Measurements from ENCODE around the gene SBF1. TPM values are rescaled to one million over a fixed set of nuclear protein-coding genes. Genes with fewer than 3 reads are reported as not detected.

Gene SBF1
- polyA plus RNA-seq, 1 of the 3 experiments (the other 2 are of a cell fraction) = 29.1 TPM

DNA sequence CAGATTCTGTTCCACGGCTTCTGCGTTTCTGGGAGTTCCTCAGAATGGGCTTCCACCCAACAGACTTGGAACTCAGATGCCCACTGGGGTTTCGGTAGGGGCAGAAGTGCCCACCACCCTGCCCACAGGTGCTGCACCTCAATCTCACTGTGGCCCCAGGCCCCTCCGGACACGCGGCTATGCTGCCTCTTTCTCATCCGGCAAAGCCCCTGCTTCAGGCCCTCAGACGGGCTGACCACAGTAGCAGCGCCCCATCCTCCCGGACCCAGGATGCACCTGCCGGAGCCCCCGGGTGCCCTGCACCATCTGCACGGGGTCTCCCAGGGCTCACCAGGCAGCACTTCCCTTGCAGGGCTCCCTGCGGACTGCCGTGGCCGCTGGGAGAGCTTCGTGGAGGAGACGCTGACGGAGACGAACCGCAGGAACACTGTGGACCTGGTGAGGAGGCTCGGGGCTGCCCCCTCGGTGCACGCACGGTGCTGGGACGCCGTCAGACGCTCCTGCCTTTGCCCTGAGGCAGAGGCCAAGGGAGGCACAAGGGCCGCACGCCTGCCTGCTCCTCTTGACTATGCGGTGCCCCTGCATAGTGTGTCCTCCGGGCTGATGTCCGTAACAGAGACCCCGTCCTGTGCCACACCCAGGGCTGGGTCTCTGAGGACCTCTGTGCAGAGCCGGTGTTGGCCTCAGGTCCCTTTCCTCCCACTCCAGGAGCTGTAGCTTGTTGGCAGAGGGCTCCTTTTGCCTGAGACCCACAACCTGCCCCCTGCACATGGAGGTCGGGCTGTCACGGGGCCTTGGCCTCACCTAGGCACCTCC lies 38.6 kb downstream of the SBF1 start:
- no peak overlapping the region for H2AFZ ChIP-seq (ENCODE audit: low read depth)
- 93% methylated on average over 15 of the region's 37 CpGs for WGBS (ENCODE audit: low lambda C conversion rate)
- ChIA-PET CTCF (no interaction called here), POLR2A (no interaction called here)
- no peak overlapping the region for H3K4me2 ChIP-seq
- H3F3A ChIP-seq (replicated peaks; ENCODE audit: insufficient read depth) = no peaks in the 10 kb centered on the region
- H3K9ac ChIP-seq = no peak overlapping the region
- no peak for TF ChIP-seq CHD2 (IDR thresholded peaks at IDR 0.05; ENCODE audit: low read length, partially characterized antibody)
- TF ChIP-seq CTCF (IDR thresholded peaks at IDR 0.05) = no peak
- no peak overlapping the region for H3K27ac ChIP-seq (ENCODE audit: low read depth in 2 of 2, low read length in 1 of 2)
- H3K9me2 ChIP-seq = no peaks in the 10 kb centered on the region
- H3K9me3 ChIP-seq = no peaks in the 10 kb centered on the region
- H4K20me1 ChIP-seq (ENCODE audit: insufficient read depth) = no peaks in the 10 kb centered on the region
- peaks cover 0 to 65% of the 10 kb centered on the region in 2 experiments for H3K36me3 ChIP-seq (replicated peaks in 1 of 2; ENCODE audit: control insufficient read depth in 1 of 2, insufficient read depth in 2 of 2, low read length in 1 of 2)
- DNase-seq = no peak
- H3K79me2 ChIP-seq (ENCODE audit: insufficient read depth) = no peaks in the 10 kb centered on the region
- H3K4me3 ChIP-seq (ENCODE audit: low read depth in 2 of 2, low read length in 1 of 2) = no peak overlapping the region
- H3K27me3 ChIP-seq (ENCODE audit: insufficient read depth) = no peaks in the 10 kb centered on the region
- no peaks in the 10 kb centered on the region for H3K4me1 ChIP-seq (ENCODE audit: control insufficient read depth in 1 of 2, insufficient read depth in 2 of 2, low read depth in 1 of 2, low read length in 1 of 2)

GRCh38 chr22:50435291-50436014 lies 39.4 kb downstream of the SBF1 start:
- POLR2A ChIA-PET = no interaction called here
- no peak for TF ChIP-seq YY1 (IDR thresholded peaks at IDR 0.05; ENCODE audit: low read depth)
- TF ChIP-seq RXRA (IDR thresholded peaks at IDR 0.05; ENCODE audit: borderline replicate concordance, low read depth) = no peak
- no peak for TF ChIP-seq MEF2A (IDR thresholded peaks at IDR 0.05; ENCODE audit: borderline replicate concordance, low read depth)
- TF ChIP-seq IRF3 (IDR thresholded peaks at IDR 0.05; ENCODE audit: low read depth, low read length) = no peak
- no peak for TF ChIP-seq EZH2phosphoT487 (IDR thresholded peaks at IDR 0.05; ENCODE audit: borderline replicate concordance, low read depth)
- TF ChIP-seq, protein P1, sequence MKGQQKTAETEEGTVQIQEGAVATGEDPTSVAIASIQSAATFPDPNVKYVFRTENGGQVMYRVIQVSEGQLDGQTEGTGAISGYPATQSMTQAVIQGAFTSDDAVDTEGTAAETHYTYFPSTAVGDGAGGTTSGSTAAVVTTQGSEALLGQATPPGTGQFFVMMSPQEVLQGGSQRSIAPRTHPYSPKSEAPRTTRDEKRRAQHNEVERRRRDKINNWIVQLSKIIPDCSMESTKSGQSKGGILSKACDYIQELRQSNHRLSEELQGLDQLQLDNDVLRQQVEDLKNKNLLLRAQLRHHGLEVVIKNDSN (IDR thresholded peaks at IDR 0.05; ENCODE audit: borderline replicate concordance, low read depth) = no peak
- TF ChIP-seq, protein P2, sequence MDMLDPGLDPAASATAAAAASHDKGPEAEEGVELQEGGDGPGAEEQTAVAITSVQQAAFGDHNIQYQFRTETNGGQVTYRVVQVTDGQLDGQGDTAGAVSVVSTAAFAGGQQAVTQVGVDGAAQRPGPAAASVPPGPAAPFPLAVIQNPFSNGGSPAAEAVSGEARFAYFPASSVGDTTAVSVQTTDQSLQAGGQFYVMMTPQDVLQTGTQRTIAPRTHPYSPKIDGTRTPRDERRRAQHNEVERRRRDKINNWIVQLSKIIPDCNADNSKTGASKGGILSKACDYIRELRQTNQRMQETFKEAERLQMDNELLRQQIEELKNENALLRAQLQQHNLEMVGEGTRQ (IDR thresholded peaks at IDR 0.05; ENCODE audit: borderline replicate concordance, low read depth, low read length) = no peak
- no peak for TF ChIP-seq FOSL2 (IDR thresholded peaks at IDR 0.05; ENCODE audit: borderline replicate concordance, low read depth)
- TF ChIP-seq, protein P3, sequence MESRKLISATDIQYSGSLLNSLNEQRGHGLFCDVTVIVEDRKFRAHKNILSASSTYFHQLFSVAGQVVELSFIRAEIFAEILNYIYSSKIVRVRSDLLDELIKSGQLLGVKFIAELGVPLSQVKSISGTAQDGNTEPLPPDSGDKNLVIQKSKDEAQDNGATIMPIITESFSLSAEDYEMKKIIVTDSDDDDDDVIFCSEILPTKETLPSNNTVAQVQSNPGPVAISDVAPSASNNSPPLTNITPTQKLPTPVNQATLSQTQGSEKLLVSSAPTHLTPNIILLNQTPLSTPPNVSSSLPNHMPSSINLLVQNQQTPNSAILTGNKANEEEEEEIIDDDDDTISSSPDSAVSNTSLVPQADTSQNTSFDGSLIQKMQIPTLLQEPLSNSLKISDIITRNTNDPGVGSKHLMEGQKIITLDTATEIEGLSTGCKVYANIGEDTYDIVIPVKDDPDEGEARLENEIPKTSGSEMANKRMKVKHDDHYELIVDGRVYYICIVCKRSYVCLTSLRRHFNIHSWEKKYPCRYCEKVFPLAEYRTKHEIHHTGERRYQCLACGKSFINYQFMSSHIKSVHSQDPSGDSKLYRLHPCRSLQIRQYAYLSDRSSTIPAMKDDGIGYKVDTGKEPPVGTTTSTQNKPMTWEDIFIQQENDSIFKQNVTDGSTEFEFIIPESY (IDR thresholded peaks at IDR 0.05; ENCODE audit: borderline replicate concordance, low read depth) = no peak
- TF ChIP-seq POLR2AphosphoS5 (IDR thresholded peaks at IDR 0.05; ENCODE audit: low read depth, low read length) = no peak
- TF ChIP-seq JUND (IDR thresholded peaks at IDR 0.05) = no peak
- no peak for TF ChIP-seq EP300 (IDR thresholded peaks at IDR 0.05; ENCODE audit: borderline replicate concordance in 1 of 2, low read depth in 1 of 2, low read length in 1 of 2)
- TF ChIP-seq TCF12 (IDR thresholded peaks at IDR 0.05) = no peak
- TF ChIP-seq RAD21 (IDR thresholded peaks at IDR 0.05; ENCODE audit: low read length) = no peak
- no peak for TF ChIP-seq TEAD4 (IDR thresholded peaks at IDR 0.05; ENCODE audit: borderline replicate concordance, insufficient read depth)
- TF ChIP-seq SMC3 (IDR thresholded peaks at IDR 0.05; ENCODE audit: low read depth, low read length) = no peak
- TF ChIP-seq GABPA (IDR thresholded peaks at IDR 0.05; ENCODE audit: low read depth) = no peak
- TF ChIP-seq TAF1 (IDR thresholded peaks at IDR 0.05; ENCODE audit: borderline replicate concordance, low read depth, low read length) = no peak
- Histone ChIP-seq H3K4me3 (ENCODE audit: low read depth in 2 of 2, low read length in 1 of 2) (no peak overlapping the region), H3K79me2 (ENCODE audit: insufficient read depth) (no peaks in the 10 kb centered on the region), H3K9me3 (no peaks in the 10 kb centered on the region), H3K9me2 (no peaks in the 10 kb centered on the region), H3K9ac (no peak overlapping the region), H3K36me3 (replicated peaks in 1 of 2; ENCODE audit: control insufficient read depth in 1 of 2, insufficient read depth in 2 of 2, low read length in 1 of 2) (peaks cover 4 to 72% of the 10 kb centered on the region in 2 experiments), H4K20me1 (ENCODE audit: insufficient read depth) (no peaks in the 10 kb centered on the region), H3F3A (replicated peaks; ENCODE audit: insufficient read depth) (no peaks in the 10 kb centered on the region), H3K4me2 (no peak overlapping the region), H3K4me1 (ENCODE audit: control insufficient read depth in 1 of 2, insufficient read depth in 2 of 2, low read depth in 1 of 2, low read length in 1 of 2) (no peaks in the 10 kb centered on the region), H3K27me3 (ENCODE audit: insufficient read depth) (no peaks in the 10 kb centered on the region), H2AFZ (ENCODE audit: low read depth) (no peak overlapping the region), H3K27ac (ENCODE audit: low read depth in 2 of 2, low read length in 1 of 2) (no peak overlapping the region)
- CTCF ChIA-PET = interaction anchor here (0.7 kb wide), 1 partner anchor 11 kb away, joined by 3 read pairs; no protein-coding TSS in a partner anchor
- DNase-seq = no peak
- WGBS (ENCODE audit: low lambda C conversion rate) = 89% methylated on average over 11 of the region's 20 CpGs

All from SK-N-SH (cell line).